ENCODE data around the gene SRP14.

SRP14 gene

DNA sequence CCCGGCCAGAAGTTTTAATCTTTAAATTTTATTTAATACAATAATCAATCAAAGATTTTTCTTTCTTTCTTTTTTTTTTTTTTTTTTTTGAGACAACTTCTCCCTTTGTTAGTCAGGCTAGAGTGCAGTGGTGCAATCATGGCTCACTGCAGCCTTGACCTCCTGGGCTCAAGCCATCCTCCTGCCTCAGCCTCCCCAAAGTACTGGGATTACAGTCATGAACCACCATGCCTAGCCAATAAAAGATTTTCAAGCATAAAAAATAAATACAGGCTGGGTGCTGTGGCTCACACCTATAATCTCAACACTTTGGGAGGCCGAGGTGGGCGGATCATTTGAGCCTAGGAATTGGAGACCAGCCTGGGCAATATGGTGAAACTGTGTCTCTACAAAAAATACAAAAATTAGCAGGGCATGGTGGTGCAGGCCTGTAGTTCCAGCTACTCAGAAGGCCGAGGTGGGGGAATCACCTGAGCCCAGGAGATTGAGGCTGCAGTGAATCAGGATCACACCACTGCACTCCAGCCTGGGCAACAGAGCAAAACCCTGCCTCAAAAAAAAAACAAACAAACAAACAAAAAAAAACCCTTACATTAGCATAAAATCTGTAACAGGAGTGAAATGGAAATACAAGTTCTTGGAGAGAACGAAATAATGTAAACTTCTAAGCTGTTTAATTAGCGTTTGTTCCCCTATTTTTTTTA is 29.1 kb upstream of the SRP14 start:
- no peak for DNase-seq

DNA sequence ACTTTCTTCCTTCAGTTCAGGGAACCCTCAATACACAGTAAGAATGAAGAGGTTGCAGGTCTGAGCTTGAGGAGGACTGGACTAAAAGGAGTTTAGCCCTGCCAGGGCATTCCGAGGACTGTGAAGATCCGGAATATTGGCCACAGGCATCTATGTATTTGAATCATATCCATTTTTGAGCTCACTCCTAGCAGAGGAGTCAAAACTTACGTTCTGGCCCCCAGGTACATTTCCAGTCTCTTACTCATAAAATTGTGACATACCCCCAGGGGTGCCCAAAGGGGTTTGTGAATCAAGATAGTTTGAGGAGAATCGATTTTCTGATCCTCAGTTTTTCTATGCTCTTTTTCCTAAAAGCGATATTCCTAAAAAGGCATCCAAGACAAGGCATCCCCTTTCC is 27.6 kb upstream of the SRP14 start:
- no peak for DNase-seq

DNA sequence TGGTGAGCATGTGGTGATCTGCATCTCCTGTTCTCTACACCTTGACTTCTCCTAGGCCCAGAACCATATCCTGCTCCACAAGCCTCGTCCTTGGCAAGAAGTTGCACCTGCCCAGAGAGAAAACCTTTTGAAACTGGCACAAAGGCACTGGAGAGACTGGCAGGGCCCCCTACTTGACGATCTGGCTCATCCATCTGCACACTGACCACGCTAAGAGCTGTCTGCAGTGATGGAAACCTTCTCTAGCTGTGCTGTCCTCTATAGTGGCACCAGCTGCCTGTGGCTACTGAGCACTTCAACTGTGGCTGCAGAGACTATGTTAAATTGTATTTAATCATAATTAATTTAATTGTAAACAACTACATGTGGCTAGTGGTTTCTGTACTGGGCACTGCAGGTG is 26.2 kb upstream of the SRP14 start:
- no peak for DNase-seq

DNA sequence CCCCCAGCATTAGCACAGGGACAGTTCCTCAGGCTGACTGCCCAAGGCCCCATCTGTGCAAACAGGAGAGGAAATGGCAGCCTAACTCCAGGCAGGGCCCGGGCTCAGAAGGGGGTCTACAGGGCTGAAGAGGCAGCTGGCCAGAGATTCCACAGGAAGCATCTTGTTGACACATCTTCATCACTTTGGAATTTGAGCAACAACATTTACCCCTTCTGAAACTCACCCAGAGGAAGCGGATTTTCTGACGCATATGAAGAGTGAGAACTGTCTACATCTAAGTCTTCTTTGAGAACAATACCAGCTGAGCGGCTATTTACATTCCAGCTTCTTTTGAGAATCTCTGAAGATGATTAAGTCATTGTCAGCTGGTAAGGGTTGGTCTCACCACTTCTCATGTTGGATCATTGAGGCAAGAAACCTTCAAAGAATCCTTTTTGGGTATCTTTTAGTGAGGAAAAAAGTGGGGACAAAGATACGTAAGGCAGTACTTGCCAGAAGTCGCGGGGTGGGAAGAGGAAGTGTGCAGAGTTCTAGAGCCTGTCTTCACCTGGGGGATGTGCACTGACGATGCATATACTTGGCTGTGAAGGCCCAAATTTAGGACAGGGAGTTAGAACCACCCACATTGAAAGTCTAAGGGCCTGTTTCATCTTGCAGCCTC is 25.4 kb upstream of the SRP14 start:
- no peak for DNase-seq

DNA sequence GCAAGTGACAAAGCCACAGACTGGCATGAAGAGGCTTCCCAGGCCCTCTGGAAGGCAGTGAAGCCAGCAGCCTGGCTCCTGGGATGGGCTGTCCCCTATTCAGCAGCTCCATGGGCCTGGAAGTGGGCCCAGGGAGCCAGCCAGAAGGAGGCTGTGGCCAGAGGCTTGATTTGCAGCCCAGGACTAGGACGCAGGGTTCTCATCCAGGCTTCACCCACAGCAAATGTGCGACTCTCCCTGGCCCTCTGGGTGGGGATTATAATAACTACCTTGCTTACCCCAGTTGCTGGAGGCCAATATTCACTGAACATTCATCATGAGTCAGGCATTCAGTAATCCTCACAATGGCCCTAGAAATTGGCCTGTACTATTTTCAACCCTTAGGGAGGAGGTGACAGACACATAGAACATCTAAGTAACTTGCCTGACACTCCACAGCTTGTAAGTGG is 24.6 kb upstream of the SRP14 start:
- no peak for DNase-seq

DNA sequence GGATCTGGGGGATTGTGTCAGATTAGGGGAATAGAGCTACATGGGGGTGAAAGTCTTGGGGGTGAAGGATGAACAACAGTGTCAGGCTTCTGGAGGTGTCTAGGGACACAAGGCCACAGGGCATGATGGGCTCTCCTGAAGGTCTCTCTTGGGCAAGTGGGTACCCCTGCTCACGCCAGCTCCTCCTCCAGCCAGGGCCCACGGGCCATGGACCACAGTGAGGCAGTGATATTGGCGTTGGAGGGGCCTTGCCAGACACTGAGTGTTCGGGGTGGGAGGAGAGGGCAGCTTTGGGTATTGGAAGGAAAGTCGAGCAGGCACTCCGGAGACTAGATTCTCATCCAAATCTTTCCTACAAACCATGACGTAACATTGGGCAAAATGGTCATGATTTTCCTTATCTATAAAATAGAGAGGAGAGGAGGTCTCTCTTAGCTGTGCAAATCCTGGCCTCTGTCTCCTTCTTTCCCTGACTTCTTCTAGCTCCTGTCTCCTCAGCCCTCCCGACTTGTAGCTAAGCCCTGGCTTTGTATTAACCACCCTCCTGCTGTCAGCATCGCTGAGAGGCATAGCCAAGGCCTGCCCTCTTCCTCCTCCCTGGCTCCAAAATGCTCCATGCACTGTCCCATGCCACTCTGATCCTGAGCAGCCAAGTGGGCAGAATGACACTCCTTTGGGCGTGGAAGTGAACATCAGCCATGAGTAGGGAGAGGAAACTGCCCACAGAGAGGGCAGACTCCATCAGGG is 24.0 kb upstream of the SRP14 start:
- DNase-seq, result no peak

DNA sequence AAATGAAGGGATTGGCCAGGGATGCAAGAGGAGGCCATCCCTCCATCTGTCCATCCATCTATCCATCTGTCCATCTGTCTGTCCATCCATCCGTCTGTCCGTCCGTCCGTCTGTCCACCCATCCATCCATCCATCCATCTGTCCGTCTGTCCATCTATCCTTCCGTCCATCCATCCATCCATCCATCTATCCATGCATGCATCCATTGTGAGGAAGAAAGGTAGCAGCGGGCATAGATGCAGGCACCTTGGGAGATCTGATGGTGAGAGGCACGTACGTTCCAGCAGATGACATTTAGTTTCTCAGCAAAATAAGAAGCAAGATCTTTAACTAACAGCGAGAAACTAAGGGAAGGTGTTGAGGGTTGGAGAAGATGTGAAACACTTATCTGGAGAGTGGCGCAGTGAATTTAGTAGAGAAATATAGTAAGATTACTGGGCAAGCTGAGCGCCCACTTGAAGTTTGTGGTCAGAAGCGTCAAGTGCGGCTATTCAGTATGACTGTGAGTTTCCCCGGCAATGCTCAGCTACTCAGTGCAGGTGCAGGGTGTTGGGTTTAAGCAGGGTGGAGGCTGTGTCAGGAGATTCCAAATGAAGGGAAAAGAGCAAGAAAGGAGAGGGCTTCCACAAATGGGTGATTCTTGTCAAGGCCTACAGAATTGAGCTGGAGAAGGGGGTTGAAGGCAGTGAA is 22.4 kb upstream of the SRP14 start:
- DNase-seq, result no peak

DNA sequence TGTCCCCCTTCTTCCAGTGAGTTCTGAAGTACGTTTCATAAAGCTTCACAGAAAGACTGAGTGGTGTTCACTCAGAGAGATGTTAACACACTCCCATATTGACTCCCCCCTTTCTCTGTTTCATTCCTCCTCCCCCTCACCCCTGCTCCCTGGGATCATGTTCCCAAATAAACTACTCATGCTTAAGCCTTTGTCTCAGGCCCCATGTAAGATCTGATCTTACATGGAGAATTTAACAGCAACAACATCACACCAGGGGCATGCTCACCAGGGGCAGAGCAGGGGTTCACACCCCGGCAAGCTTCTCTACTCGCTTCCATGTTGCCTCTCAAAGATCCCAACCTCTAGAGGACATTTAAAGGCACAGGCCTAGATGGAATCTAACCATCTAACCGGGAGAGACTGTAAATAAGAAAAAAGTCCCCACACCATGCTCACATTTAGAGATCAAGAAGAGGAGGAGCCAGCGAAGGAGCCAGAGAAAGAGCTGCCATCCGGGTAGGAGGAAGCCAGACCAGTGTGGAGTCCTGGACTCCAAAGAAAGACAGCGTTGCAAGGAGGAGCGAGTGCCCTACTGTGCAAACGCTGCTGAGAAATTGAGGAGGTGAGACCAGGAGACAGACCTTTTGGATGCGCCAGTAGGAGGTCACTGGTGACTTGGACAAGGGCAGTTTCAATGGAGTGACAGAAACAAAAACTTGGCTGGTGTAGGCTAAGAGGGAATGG is 21.4 kb upstream of the SRP14 start:
- no peak for DNase-seq

DNA sequence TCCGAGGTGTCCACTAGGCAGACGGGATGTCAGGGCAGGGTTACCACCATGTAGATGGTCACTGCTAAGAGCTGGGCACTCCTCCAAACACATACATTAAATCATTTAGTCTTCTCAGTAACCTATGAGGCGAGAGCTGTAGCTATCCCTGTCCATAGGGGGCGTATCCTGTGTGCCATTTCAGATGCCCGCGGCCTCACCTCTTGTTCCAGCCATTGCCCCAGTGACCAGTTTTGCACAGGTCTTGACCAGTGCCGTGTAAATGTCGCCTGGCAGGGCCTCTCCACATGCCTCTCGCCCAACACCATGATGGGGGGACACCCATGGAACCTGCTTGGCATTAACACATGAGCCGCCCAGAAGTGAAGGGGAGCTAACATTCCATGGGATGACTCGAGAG is 20.8 kb upstream of the SRP14 start:
- no peak for DNase-seq

DNA sequence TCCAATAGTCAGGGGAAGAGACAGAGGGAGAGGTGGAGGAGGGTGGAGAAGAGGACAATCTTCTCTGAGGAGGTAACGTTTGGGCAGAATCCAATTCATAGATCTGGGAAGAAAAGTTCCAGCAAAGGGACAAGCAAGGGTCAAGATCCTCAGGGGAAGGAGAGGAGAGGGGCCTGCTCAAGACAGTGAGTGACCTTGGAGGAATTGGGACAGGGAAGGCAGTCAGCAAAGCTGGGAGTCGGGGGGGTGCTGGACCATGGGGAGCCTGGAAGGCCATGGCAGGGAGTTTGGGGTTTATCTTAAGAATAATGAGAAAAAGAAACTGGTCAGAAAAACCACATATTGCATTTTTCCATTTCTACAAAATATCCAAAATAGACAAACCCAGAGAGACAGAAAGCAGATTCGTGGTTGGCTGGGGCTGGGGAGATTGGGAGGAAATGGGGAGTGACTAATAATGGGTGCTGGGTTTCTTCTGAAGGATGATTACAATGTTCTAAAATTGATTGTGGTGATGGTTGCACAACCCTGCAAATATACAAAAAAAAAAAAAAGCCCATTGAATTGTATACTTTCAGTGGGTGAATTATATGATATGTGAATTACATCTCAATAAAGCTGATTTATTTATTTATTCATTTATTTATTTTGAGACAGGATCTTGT is 19.6 kb upstream of the SRP14 start:
- DNase-seq, result no peak

DNA sequence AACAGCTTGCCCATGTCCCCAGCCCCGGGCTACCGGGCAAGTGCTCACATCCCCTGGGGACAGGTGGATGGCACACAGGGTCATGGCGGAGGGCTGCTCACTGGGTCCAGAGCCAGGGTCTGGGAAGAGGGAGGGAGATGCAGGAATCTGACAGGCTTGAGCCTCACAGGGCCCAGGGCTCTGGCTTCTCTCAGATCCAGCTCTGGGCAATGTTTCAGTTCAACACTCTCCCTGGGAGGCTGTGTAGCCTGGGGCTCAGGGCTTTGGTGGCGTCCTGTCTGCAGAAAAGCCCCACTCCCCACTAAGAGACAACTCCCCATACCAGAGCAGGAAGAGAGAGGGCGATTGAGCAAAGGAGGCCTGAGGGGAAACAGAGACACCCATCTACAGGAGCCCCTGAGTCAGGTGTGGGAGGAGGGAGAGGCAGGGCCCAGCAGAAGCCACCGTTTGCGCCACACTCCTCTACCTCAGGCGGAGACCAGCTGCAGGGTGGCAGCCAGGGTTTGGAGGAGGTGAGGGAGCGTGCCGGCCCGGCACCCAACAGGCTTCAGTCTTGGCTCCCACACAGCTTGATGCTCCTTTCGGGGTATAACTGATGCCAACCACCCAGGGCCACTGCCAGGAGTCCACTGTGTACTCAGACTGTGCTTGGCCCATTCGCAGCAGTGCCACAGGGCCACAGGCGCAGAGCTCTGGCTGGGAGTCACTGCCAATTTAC is 16.8 kb upstream of the SRP14 start:
- no peak for DNase-seq

DNA sequence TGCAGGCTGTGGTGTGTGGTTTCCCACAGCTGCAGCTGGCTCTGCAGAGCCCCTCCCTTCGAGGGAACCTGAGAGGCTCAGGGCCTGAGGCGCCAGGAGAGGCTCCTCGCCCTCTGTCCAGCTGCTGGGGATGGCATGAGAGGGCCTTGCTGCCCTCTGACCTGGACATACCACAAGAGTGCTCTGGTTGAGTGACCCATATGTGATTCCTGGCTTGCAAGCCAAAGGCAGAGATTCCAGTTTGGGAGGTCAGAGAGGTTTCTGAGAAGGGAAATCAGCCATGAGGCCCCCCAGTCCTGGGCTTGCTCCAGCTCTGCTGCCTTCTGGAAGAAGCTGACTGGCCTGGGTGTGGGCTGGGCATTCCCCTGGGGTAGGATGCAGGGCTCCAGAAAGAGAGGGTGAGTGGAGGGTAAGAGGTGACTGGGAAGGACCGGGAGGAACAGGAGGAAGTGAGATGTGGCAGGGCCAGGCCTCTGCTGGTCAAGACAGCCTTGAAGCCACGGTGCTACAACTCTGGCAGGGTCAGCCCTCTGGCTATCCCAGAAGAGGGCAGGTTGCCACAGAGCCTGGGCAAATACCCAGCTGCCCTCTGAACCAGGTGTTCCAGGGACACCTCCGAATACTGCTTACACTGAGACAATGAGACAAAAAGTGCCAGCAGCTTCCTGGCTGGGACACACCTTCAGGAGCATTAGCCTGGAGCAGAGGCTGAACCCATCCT is 16.0 kb upstream of the SRP14 start:
- DNase-seq, result no peak

DNA sequence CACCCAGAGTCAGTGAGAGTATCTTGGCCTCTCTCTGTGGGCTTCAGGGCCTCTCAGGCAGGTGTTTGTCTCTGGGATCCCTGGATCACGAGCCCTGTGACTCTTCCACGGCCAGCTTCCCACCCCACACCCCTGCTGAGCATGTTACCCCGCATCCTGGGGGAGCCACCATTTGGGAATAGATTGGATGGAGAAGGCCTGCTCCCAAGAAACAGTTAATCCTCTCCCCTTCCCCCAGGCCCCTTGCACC is 15.5 kb upstream of the SRP14 start:
- DNase-seq, result no peak

DNA sequence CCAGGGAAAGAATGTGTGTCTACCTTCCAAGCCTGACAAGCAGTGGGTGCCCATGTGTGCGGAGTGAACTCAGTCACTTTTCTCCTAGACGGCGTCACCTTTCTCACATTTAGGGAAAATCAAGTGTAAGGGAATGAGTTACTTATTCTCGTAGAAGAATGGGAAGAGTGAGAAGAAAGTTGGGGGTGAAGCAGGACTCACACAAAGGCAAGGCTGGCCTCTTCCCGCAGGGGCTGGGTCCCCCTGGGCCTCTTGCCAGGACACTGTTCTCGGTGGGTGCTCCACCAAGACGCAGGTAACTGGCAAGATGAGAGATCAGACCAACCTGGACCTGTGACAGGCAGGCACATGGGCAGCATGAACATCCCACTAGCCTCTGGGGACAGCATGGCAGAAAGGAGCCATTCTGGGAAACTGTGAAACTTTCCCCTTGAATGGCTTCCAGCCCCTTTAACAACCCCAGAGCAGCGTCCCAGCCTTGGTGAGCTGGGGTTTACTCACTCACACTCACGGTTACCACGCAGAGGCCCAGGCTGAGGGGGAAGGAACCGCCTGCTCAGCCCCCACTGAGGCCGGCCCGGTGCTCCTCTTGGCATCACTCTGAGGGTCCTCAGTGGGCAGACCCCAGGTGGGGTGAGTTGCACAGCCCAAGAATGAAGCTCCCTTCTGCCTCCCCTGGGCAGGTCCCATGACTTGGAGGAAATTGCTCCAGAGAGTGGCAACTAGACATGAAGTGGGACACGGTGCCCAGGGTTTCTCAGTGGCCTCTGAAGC is 15.0 kb upstream of the SRP14 start:
- DNase-seq, result no peak

DNA sequence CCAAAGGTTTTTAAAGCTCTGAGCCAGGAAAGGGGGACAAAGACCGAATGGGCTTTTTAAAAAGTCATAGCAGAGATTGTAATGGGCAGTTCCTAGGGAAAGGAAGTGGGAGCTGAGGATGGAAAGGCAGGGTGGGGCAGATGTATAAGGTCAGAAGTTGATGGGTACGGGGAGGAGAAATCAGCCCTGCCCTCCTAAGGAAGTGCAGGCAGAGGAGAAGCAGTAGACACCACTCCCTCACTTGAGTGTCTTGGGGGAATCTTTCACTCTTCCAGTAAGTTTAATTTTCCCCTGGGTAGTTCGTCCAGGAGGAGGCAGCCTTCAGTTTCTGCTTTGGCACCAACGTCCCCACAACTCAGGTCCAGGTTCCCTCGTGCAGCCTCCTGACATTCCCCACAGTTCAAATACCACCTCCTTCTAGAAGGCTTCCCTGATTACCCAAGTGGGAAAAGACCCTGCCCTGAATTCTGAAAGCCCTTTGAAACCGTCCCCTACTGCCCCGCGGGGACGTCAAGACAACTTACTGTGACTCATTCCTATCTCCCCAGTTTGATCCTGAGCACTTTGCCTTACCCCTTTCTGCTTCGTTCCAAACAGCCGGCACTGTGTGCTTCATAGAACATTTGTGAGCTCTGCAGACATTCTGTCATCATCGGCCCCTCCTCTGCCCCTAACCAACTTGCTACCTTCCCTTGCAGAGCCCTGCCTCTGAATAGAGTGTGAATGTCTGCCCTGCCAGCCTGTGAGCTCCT is 14.3 kb upstream of the SRP14 start:
- no peak for DNase-seq

DNA sequence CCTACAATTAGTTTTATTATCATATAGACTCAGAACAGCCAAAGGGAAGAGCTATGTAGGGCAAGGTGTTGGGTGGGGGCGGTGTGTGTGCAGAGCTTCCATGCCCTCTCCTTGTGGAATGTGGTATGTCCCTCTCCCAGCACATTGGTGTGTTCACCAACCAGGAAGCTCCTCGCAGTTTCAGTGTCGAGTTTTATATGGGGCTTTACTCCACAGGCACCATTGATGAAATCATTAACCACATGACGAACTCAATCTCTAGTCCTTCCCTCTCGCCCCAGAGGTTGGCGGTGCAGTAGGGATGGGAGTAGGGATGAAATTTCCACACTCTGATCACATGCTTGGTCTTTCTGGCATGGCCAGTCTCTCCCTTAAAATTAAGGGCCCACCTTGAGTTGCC is 13.6 kb upstream of the SRP14 start:
- no peak for DNase-seq

DNA sequence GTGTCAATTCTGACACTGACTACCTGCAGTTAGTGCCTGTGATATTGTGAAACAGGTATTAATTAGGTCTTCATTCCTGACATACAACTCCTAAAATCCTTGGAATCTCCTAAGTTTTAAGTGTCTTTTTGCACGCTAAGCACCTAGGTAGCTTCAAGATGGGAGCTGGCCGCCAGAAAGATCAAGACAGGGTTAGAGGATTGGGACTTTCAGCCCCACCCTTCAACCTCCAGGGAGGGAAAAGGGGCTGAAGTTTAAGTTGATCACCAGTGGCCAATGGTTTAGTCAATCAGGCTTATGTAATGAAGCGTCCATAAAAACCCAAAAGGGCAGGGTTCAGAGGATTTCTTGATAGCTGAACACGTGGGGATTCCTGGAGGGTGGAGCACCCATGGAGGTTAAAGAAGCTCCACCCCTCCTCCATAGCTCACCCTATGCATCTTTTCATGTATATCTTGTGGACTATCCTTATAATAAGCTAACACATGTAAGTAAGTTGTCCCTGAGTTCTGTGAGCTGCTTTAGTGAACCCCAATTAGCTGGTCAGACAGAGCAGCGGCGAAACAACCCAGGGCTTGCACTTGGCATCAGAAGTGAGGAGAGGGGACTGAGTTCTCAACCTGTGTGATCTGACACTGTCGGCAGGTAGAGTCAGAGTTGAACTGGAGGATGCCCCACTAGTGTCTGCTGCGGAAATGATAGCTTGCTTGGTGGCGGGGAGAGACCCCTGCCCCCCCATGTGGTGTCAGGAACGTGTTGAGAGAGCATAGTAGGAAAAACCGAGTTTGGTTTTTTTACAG is 12.8 kb upstream of the SRP14 start:
- no peak for DNase-seq

DNA sequence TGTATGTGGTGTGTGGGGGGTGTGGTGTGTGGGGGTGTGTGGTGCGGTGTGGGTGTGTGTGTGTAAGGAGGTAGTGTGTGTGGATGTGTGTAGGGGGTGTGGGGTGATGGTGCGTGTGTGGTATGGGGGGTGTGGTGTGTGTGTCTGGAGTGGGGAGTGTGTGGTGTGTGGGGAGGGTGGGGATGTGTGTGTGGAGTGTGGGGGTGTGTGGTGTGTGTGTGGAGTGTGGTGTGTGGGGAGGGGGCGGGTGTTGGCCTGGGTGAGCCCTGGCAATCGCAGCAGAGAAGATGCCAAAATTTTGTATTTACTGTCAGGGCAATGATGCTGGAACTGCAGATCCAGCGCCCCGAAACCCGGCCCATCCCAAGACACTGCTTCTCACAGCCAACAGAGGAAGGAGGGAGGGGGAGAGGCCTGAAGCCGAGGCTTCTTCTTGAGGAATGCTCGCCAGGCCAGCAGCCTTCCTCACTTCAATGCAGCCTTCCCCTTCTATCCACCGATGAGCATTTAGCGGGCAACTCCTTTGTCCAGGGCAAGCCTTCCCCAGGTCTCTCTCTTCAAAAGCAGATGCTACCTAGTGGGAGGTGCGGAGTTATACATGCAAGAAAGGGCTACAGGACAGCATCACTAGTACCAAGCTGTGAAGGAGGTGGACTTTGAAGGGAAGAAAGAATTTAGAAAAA is 11.9 kb upstream of the SRP14 start:
- no peak for DNase-seq

Measured in NCI-H524 treated with DMSO at 0.1 percent for 48 hours (cell line).